GM19395 (cell line): ENCODE measurements around the gene SBF2.
"Not testable (repeated sequence)": the region's sequence is repeated elsewhere in the genome, so short reads cannot be mapped to it uniquely, and the experiment has no call there.

Source experiments
- ATAC-seq: cut with Tn5 transposase; IDR thresholded peaks from one replicate; pipeline ENCODE4 v1.9.1; 2021; ENCODE audit warnings: mild to moderate bottlenecking, moderate library complexity; ENCODE audit not compliant: unreplicated experiment

Gene SBF2

GRCh38 chr11:10029386-10030121 is 264.5 kb downstream of the SBF2 start:
- ATAC-seq, result no peak

GRCh38 chr11:10026514-10026913 is 267.5 kb downstream of the SBF2 start:
- ATAC-seq, result no peak

GRCh38 chr11:10023212-10023611 is 270.8 kb downstream of the SBF2 start:
- no peak for ATAC-seq

GRCh38 chr11:10022764-10023163 is 271.3 kb downstream of the SBF2 start:
- no peak for ATAC-seq

- no peak for ATAC-seq
These were observed 272.5 kb downstream of the SBF2 start for GRCh38 chr11:10021563-10021962.

- no peak for ATAC-seq
These were observed 273.9 kb downstream of the SBF2 start for GRCh38 chr11:10019906-10020682.

GRCh38 chr11:10017911-10018310 is 276.1 kb downstream of the SBF2 start:
- ATAC-seq, result no peak

GRCh38 chr11:10017050-10017449 is 277.0 kb downstream of the SBF2 start:
- no peak for ATAC-seq

GRCh38 chr11:10012068-10012467 is 282.0 kb downstream of the SBF2 start:
- no peak for ATAC-seq

- no peak for ATAC-seq
These were observed 288.0 kb downstream of the SBF2 start for GRCh38 chr11:10005955-10006525.

- no peak for ATAC-seq
These were observed 289.4 kb downstream of the SBF2 start for GRCh38 chr11:10004526-10005113.

GRCh38 chr11:10002221-10002620 is 291.8 kb downstream of the SBF2 start:
- ATAC-seq, result no peak

GRCh38 chr11:9992306-9992705 is 301.7 kb downstream of the SBF2 start:
- no peak for ATAC-seq

- no peak for ATAC-seq
These were observed 303.6 kb downstream of the SBF2 start for GRCh38 chr11:9990221-9990973.

- ATAC-seq, result not testable (repeated sequence)
These were observed 306.7 kb downstream of the SBF2 start for GRCh38 chr11:9987303-9987702.

GRCh38 chr11:9982796-9983579 is 311.0 kb downstream of the SBF2 start:
- no peak for ATAC-seq

- ATAC-seq, result no peak
These were observed 311.8 kb downstream of the SBF2 start for GRCh38 chr11:9982127-9982795.

GRCh38 chr11:9980931-9981330 is 313.1 kb downstream of the SBF2 start:
- no peak for ATAC-seq

- no peak for ATAC-seq
These were observed 316.5 kb downstream of the SBF2 start for GRCh38 chr11:9977554-9977953.

- no peak for ATAC-seq
These were observed 319.6 kb downstream of the SBF2 start for GRCh38 chr11:9974375-9974774.
